Measurements from ENCODE around the gene FGF14.
"Not testable (repeated sequence)": the region's sequence is repeated elsewhere in the genome, so short reads cannot be mapped to it uniquely, and the experiment has no call there.

Gene FGF14

GRCh38 chr13:101838323-101838722 lies 563.5 kb downstream of the FGF14 start:
- no peak for DNase-seq

DNA sequence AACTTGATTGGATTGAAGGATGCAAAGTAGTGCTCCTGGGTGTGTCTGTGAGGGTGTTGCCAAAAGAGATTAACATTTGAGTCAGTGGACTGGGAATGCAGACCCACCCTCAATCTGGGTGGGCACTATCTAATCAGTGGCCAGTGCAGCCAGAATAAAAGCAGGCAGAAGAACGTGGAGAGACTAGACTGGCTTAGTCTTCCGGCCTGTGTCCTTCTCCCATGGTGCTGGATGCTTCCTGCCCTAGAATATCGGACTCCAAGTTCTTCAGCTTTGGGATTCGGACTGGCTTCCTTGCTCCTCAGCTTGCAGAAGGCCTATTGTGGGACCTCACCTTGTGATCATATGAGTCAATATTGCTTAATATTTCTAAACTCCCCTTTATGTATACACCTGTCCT lies 564.1 kb downstream of the FGF14 start:
- DNase-seq, result not testable (repeated sequence)

DNA sequence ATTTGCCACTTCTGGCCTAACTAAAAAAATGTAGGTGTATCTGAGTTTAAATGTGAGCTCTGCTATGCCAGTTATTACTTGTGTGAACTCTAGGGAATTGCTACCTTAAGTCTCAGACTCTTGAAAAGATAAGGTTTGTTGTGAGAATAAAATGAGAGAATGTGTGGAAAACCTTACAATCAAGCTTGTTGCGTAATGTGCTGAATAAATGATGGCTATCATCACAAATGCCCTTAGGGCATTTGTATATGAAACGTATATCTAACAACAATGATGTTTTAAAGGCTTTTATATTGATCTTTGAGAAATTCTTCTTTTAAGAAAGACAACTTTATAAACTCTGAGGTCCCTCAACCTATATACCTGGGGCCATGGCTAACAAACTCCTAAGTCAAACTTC lies 564.6 kb downstream of the FGF14 start:
- DNase-seq, result no peak

- no peak for DNase-seq
These were observed 565.9 kb downstream of the FGF14 start for GRCh38 chr13:101835920-101836319.

- no peak for DNase-seq
These were observed 568.2 kb downstream of the FGF14 start for GRCh38 chr13:101833671-101834070.

GRCh38 chr13:101830035-101830434 lies 571.8 kb downstream of the FGF14 start:
- no peak for DNase-seq

- no peak for DNase-seq
These were observed 572.4 kb downstream of the FGF14 start for GRCh38 chr13:101829484-101829883.

DNA sequence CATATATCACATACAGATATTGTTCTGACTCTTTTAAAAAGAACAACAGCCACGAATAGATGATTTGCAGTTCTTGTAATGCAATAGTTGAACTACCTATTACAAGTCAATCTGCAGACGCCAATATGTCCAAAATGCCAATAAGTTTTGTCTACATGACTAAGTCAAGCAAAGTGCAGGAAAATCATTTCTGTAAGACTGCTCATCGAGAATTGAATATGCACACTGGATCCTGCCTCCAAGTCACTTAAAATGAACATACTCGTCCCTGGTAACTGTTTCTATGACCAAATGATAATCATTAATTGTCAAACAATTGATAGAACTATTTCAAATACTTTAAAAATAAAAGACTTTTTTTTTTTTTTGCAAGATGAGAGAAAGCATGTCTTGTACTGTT lies 573.7 kb downstream of the FGF14 start:
- no peak for DNase-seq

DNA sequence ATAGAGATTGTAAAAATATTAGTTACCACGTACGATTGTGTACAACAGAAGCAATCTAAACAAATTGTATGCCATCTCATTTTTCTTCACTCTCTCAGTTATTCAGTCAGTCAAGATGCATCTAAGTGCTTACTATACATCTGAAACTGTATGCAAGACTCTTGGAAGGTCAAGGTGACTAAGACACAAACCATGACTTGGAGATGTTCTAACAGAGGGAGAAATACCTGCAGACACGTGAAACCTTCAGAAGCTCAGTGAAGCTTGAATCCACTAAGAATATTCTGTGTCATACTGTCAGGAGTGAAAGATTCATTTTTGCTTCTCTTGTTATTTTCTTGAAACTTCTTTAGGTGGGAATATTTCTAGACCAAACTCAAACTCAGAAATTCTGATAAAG lies 584.0 kb downstream of the FGF14 start:
- no peak for DNase-seq

DNA sequence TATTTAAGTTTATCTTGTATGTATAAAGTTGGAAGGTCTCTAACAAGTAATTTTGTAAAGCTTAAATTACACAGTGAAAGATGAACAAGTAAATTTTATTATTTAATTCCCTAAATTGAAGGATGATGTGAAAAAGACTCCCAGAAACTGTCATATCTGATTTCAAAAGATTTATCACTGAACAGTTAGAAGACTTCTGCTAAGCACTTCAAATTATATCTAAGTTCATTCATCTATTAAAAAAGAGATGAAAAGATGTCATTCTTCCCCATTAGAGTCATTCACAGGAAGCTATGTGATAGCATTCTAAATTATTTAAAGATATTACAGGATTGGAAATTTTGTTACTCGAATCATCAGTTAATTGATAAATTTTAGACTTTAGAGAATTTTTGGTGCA lies 590.0 kb downstream of the FGF14 start:
- DNase-seq, result no peak

DNA sequence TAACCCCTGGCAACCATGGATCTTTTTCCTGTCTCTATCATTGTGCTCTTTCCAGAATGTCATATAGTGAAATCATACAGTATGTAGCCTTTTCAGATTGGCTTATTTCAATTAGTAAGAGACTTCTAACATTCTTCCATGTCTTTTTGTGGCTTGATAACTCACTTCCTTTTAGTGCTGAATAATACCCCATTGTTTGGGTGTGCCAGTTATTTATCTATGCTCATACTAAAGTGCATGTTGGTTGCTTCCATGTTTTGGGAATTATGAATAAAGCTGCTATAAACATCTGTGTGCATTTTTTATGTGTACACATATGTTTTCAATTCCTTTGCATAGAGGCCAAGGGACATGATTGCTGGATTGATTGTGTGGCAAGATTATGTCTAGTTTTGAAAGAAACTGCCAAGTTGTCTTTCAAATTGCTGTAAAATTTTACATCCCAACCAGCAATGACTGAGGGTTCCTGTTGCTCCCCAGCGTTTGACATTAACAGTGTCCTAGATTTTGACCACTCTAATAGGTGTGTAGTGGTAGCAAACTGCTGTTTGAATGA lies 590.5 kb downstream of the FGF14 start:
- no peak for DNase-seq

DNA sequence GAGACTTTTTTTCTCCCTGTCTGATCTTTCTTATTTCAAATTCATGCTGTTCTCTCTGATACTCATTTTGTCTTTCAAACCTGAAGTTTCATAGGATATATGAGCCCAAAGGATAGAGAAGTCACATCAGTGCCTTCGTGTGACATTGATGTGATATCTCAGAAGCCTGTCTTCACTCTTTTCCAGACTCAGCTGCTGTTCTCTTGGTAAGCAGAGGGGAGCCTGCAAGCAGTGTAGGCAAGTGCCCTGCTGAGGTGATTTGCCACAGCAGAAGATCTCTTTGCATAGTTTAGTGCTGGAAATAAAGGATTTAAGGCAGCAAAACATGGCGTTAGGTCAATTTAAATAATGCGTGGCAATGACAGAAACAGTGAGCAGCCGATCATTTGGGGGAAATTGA lies 602.7 kb downstream of the FGF14 start:
- DNase-seq, result no peak

DNA sequence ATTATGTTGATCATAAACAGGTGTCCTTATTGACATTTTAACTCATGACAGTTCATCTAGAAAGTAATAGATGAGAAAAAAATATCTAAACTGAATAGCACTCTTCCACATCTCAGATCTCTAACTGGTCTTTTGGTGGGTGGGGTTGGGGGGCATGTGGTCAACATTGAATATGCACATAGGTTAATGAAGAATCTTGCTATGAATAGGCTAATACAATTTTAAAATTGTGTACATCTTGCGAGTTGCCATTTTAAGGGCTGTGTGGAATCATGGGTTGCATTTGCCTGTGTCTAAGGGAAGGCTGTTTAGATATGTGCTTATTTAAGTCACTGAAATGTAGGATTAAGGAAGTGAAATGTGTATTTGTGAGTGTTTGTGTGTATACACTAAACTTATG lies 603.4 kb downstream of the FGF14 start:
- no peak for DNase-seq

GRCh38 chr13:101795460-101795859 lies 606.4 kb downstream of the FGF14 start:
- DNase-seq, result no peak

DNA sequence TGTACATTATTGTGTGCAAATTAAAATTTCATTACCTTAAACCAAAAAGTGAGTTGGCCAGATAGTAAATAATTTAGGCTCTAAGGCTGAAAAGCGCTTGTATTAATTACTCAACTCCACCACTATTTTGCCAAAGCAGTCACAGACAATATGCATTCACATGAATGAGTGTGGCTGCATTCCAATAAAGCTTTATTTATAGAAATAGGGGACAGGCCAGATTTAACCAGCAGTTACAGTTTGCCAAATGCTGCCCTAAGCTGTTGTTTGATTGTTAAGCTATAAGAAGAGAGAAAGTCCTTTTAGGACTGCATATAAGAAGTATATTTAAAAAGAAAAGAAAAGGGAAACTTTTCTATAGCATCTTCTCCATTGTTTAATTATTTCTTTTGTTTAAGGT lies 606.8 kb downstream of the FGF14 start:
- DNase-seq, result no peak

- DNase-seq, result no peak
These were observed 609.7 kb downstream of the FGF14 start for GRCh38 chr13:101792189-101792588.

GRCh38 chr13:101785858-101786257 lies 616.0 kb downstream of the FGF14 start:
- no peak for DNase-seq

- DNase-seq, result no peak
These were observed 617.5 kb downstream of the FGF14 start for GRCh38 chr13:101784313-101784712.

DNA sequence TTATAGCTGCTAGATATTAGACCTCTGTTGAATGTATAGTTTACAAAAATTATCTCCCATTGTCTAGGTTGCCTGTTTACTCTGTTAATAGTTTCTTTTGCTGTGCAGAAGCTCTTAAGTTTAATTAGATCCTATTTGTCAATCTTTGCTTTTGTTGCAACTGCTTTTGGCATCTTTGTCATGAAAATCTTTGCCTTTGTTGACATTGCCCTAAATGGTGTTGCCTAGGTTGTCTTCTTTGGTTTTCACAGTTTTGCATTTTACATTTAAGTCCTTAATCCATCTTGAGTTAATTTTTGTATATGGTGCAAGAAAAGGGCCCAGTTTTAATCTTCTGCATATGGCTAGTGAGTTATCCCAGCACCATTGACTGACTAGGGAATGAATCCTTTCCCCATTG lies 618.3 kb downstream of the FGF14 start:
- DNase-seq, result no peak

DNA sequence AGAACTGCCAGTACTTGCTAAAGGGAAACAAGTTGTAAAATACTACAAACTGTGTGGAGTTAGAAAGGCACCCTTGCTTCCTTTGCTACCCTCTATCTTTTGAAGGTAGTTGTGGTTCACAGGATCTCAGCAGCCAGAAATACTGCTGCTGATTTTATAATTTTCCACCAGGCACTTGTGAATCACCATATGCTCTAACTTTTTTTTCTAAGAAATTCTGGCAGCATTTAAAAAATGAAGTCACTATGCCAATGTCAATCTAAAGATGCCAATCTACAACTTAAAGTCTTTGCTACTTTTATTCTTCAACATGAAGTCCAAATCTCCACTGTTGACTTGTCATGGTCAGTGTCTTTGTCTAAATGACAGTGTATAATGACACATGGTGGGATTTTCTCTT lies 621.6 kb downstream of the FGF14 start:
- DNase-seq, result no peak

- no peak for DNase-seq
These were observed 622.7 kb downstream of the FGF14 start for GRCh38 chr13:101779147-101779546.

GRCh38 chr13:101775267-101775666 lies 626.6 kb downstream of the FGF14 start:
- DNase-seq, result peak in 1 of 2 donors; percentile 21

- DNase-seq, result no peak
These were observed 627.5 kb downstream of the FGF14 start for GRCh38 chr13:101774393-101774792.

DNA sequence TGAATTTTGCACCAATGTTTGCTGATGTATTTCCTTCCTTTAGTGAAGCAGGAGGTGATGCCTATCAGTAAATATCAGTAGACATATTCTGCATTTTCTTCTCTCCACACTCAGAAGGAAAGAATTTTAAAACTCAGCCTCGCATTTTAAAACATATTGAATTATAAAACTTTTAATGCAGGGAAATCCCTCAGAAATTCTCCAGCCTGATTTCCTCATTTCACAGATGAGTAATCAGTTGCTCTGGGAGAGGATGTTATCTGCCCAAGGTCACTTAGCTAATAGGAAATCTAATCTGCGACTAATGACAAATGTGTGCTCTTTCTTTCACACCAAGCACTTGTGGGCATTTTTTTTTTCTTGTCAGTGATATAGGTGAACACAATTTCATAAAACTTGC lies 628.8 kb downstream of the FGF14 start:
- DNase-seq, result no peak

DNA sequence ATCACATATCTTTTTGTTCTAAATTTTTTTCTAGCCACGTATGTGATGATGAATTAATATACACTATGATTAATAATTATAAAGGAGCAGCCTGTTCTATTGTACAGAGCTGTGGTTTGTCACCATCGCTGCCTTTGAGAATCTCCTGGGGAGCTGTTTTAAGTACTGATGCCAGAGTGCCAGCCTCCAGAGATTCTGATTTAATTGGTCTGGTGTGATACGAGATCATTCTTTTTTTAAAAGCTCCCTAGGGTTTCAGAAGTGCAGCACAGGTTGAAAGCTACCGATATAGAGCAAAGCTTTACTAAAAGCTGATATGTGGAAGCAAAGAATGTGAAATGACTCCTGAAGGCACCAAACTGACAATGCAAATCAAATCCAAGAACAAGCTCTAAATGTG lies 634.7 kb downstream of the FGF14 start:
- DNase-seq, result no peak

- no peak for DNase-seq
These were observed 638.7 kb downstream of the FGF14 start for GRCh38 chr13:101763191-101763590.

All from hippocampal formation (tissue), 2 donors.